ENCODE measurements around the gene UBE2K. TPM values are rescaled to one million over a fixed set of nuclear protein-coding genes. Genes with fewer than 3 reads are reported as not detected.
A peak's percentile ranks its signal among the peaks of the same experiment; 100 is the strongest.
"Not testable (repeated sequence)": the region's sequence is repeated elsewhere in the genome, so short reads cannot be mapped to it uniquely, and the experiment has no call there.

The UBE2K gene
- total RNA-seq, 1 experiment from 2014 or later = 17.9 TPM

DNA sequence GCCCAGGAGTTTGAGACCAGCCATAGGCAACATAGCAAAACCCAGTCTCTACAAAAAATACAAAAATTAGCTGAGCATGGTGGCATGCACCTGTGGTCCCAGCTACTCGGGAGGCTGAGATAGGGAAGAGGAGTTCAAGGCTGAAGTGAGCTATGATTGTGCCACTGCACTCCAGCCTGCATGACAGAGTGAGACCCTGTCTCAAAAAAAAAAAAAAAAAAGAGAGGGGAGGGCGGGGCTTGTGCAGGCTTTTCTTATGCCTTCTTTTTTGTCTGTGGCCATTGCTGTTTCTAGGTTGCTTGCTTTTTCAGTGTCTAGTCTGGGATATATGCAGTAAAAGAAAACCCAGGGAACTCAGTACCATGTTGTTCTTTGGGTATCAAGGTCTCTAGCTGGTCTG, 16.9 kb upstream of the UBE2K start:
- DNase-seq (ENCODE audit: low read depth, low spot score); in situ Hi-C loops (cut with HindIII; ENCODE audit: low pct_unique_long_range_greater_than_20kb, low sequenced_read_pairs): not testable (repeated sequence)

GRCh38 chr4:39682138-39682537, 15.8 kb upstream of the UBE2K start:
- no peak for DNase-seq (ENCODE audit: low read depth, low spot score)
- in situ Hi-C loops (cut with HindIII; ENCODE audit: low pct_unique_long_range_greater_than_20kb, low sequenced_read_pairs) = no loop called here

- DNase-seq (ENCODE audit: low read depth, low spot score) = no peak
- in situ Hi-C loops (cut with HindIII; ENCODE audit: low pct_unique_long_range_greater_than_20kb, low sequenced_read_pairs) = no loop called here
These were observed 11.9 kb upstream of the UBE2K start for GRCh38 chr4:39685990-39686389.

DNA sequence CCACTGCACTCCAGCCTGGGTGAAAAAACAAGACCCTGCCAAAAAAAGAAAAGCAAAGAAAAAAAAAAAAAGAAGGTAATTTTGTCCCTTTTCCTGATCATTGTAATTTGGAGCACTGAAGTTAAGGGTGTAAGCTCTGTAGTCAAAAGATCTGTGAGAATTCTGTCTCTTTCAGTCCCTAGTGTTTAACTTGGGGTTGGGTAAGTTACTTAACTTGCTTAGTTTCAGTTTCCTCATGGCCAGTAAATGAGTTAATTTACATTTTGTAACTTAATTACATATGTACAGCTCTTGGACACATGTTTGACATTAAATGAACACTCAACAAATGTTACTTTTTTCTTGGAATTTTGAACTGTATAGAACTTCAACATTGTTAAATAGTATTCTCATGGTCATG, 10.9 kb upstream of the UBE2K start:
- in situ Hi-C loops (cut with HindIII; ENCODE audit: low pct_unique_long_range_greater_than_20kb, low sequenced_read_pairs) = no loop called here
- no peak for DNase-seq (ENCODE audit: low read depth, low spot score)

DNA sequence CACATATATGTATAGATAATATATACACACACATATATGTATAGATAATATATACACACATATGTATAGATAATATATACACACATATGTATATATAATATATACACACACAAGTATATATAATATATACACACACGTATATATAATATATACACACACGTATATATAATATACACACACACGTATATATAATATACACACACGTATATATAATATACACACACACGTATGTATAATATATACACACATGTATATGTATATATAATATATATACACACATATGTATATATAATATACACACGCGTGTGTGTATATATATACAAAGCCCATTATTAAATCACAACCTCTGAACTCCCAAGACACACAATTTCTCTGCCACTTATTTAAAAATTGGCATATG, 8.0 kb upstream of the UBE2K start:
- in situ Hi-C loops (cut with HindIII; ENCODE audit: low pct_unique_long_range_greater_than_20kb, low sequenced_read_pairs) = no loop called here

DNA sequence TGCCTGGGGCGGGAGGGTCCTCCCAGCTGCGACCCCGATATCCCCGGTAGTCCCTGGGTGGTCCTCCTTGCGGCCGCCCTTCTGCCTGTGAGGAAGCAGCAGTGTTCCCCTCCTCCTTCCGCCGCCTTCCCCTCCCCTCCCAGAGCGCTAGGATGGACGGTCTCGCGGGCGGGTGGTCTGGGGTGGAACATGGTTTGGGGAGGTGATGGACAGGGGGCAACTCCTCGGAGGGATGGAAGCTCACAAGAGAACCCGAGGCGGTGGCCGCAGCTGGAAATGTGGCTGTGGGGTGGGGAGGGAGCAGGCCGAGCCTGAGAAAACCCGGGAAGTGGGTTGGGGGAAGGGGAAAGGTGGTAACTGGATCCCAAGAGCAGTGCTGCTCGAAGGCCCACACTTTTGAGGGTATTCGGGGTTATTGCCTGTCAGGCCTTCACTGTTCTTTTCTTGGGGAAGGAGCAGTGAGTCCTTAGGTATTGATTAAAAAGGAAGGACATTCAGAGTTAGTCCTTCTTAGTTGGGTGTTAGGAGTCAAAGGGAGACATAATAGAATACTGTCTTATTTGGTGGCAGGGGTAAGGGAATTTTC, 581 bp downstream of the UBE2K start:
- in situ Hi-C loops (cut with HindIII; ENCODE audit: low pct_unique_long_range_greater_than_20kb, low sequenced_read_pairs) = no loop called here

More for the DNA sequence above, 8.0 kb upstream of the UBE2K start:
- no peak for DNase-seq (ENCODE audit: low read depth, low spot score)

DNA sequence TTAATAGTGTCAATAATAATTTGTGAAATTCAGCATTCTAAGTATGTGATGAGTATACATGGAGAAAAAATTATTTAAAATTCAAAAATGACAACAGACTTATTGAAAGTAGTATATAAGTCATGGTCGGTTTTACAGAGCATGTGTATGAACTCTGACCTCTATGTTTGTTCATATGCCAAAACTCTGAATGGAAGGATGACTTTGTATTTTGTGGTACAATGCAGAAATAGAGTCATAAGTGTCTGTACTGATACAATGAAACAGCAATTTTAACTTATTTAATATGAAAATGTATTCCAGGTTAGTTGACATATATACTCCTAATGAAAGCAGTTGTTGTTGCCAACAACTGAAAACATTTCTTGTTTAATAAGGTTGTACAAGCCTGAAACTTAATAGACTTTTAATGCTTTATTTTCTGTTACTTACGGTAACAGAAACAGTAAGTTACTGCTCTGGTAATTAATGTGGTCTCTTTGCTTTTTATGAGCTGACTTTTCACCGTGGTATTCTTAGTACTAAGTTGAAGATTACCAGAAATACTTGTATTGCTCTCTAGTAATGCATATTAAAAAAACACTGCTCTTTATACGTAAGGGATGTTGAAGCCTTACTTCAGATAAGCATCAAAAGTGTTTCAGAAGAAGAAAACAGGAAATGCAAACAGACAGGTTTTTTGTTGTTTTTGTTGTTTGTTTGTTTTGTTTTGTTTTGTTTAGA, 1.9 kb downstream of the UBE2K start:
- in situ Hi-C loops (cut with HindIII; ENCODE audit: low pct_unique_long_range_greater_than_20kb, low sequenced_read_pairs) = no loop called here

More for the DNA sequence above, 581 bp downstream of the UBE2K start:
- peak; percentile 33 for DNase-seq (ENCODE audit: low read depth, low spot score)

DNA sequence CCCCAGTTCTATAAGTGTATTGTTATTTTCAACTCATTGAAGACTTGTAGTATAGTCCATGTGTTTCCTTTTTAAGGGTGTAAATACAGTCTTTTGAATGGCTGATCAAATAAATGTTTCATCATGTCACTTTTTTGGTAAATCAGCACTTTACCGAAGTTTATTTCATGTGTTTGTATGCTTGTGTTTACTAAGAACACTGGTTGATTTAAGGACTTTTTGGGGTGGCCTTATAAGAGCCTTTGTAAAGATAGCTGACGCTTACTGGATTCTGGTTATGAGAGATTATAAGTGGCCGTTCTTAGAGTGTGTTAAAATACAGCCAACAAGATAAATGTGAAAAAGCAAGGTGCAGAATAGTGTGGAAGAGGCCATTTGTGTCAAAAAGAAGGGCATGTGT, 2.6 kb downstream of the UBE2K start:
- in situ Hi-C loops (cut with HindIII; ENCODE audit: low pct_unique_long_range_greater_than_20kb, low sequenced_read_pairs) = no loop called here
- no peak for DNase-seq (ENCODE audit: low read depth, low spot score)

More for the DNA sequence above, 1.9 kb downstream of the UBE2K start:
- no peak for DNase-seq (ENCODE audit: low read depth, low spot score)

- in situ Hi-C loops (cut with HindIII; ENCODE audit: low pct_unique_long_range_greater_than_20kb, low sequenced_read_pairs) = no loop called here
- no peak for DNase-seq (ENCODE audit: low read depth, low spot score)
These were observed 4.8 kb downstream of the UBE2K start for GRCh38 chr4:39702716-39703115.

DNA sequence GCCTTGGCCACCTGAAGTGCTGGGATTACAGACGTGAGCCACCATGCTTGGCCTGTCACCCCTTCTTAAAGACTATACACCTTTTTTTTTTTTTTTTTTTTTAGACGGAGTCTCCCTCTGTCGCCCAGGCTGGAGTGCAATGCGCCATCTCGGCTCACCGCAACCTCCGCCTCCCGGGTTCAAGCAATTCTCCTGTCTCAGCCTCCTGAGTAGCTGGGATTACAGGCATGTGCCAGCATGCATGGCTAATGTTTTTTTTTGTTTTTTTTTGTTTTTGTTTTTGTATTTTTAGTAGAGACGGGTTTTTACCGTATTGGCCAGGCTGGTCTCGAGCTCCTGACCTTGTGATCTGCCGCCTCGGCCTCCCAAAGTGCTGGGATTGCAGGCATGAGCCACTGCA, 6.9 kb downstream of the UBE2K start:
- in situ Hi-C loops (cut with HindIII; ENCODE audit: low pct_unique_long_range_greater_than_20kb, low sequenced_read_pairs); DNase-seq (ENCODE audit: low read depth, low spot score): not testable (repeated sequence)

- in situ Hi-C loops (cut with HindIII; ENCODE audit: low pct_unique_long_range_greater_than_20kb, low sequenced_read_pairs) = no loop called here
- DNase-seq (ENCODE audit: low read depth, low spot score) = no peak
These were observed 8.4 kb downstream of the UBE2K start for GRCh38 chr4:39706334-39706733.

- in situ Hi-C loops (cut with HindIII; ENCODE audit: low pct_unique_long_range_greater_than_20kb, low sequenced_read_pairs) = no loop called here
- DNase-seq (ENCODE audit: low read depth, low spot score) = no peak
These were observed 9.0 kb downstream of the UBE2K start for GRCh38 chr4:39706741-39707511.

GRCh38 chr4:39710098-39710896, 12.4 kb downstream of the UBE2K start:
- in situ Hi-C loops (cut with HindIII; ENCODE audit: low pct_unique_long_range_greater_than_20kb, low sequenced_read_pairs) = no loop called here
- no peak for DNase-seq (ENCODE audit: low read depth, low spot score)

- no peak for DNase-seq (ENCODE audit: low read depth, low spot score)
These were observed 15.1 kb downstream of the UBE2K start for GRCh38 chr4:39712819-39713607.

GRCh38 chr4:39713691-39714090, 15.8 kb downstream of the UBE2K start:
- in situ Hi-C loops (cut with HindIII; ENCODE audit: low pct_unique_long_range_greater_than_20kb, low sequenced_read_pairs) = no loop called here
- no peak for DNase-seq (ENCODE audit: low read depth, low spot score)

More at GRCh38 chr4:39712819-39713607, 15.1 kb downstream of the UBE2K start:
- in situ Hi-C loops (cut with HindIII; ENCODE audit: low pct_unique_long_range_greater_than_20kb, low sequenced_read_pairs) = no loop called here

- in situ Hi-C loops (cut with HindIII; ENCODE audit: low pct_unique_long_range_greater_than_20kb, low sequenced_read_pairs) = no loop called here
- DNase-seq (ENCODE audit: low read depth, low spot score) = no peak
These were observed 16.2 kb downstream of the UBE2K start for GRCh38 chr4:39714166-39714565.

DNA sequence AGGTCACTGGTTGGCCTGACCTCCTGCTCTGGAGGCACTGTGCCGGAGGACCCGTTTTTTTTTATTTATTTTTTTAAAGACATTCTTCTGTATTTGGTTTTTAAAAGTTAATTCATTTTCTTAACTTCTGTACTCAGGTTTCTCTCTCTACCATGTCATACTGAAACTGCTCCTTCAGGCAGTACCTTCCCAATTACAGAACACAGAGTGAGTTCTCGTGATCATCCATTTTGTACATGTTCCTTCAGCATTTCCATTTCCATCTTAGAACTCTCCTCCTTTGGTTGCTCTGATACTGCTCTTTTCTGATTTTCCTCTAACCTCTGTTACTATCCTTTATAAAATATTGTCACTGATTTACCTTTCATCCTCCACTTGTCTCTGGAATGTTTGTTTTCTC, 17.9 kb downstream of the UBE2K start:
- DNase-seq (ENCODE audit: low read depth, low spot score) = no peak
- in situ Hi-C loops (cut with HindIII; ENCODE audit: low pct_unique_long_range_greater_than_20kb, low sequenced_read_pairs) = no loop called here
